DOHH2 (cell line): ENCODE data around the gene GPATCH4.

Experiments
- H3F3A ChIP-seq: fragments of 200-600 bp; sonication (generic), shearing (Covaris generic); 2 replicates; pipeline ENCODE4 v1.6.0; 2016; ENCODE audit warnings: antibody characterized with exemption, mild to moderate bottlenecking; ENCODE audit not compliant: control insufficient read depth, insufficient read depth
- H3K27ac ChIP-seq: fragments of 200-600 bp; sonication (generic); 2 replicates; pipeline ENCODE4 v1.5.1; 2014; ENCODE audit warnings: low read depth, mild to moderate bottlenecking, low read length, moderate library complexity
- H3K27me3 ChIP-seq: fragments of 200-600 bp; sonication (generic); 2 replicates; pipeline ENCODE4 v1.6.1; 2014; ENCODE audit warnings: mild to moderate bottlenecking, low read length, mixed read lengths; ENCODE audit not compliant: control insufficient read depth
- H3K36me3 ChIP-seq: fragments of 200-600 bp; sonication (generic); 2 replicates; pipeline ENCODE4 v1.6.1; 2014; ENCODE audit warnings: mild to moderate bottlenecking, low read length, moderate library complexity, mixed read lengths; ENCODE audit not compliant: control insufficient read depth
- H3K4me1 ChIP-seq: fragments of 200-600 bp; sonication (generic); 2 replicates; pipeline ENCODE4 v1.6.1; 2014; ENCODE audit warnings: mild to moderate bottlenecking, low read length, mixed read lengths; ENCODE audit not compliant: control insufficient read depth
- H3K4me2 ChIP-seq: fragments of 200-600 bp; sonication (generic); 2 replicates; pipeline ENCODE4 v1.6.0; 2014; ENCODE audit warnings: mild to moderate bottlenecking, low read length, moderate library complexity
- H3K4me3 ChIP-seq: fragments of 200-600 bp; sonication (generic); 2 replicates; pipeline ENCODE4 v1.5.1; 2014; ENCODE audit warnings: mild to moderate bottlenecking, low read length, mixed read lengths
- H3K79me2 ChIP-seq: fragments of 200-600 bp; sonication (generic); 2 replicates; pipeline ENCODE4 v1.6.1; 2014; ENCODE audit warnings: mild to moderate bottlenecking, low read length, mixed read lengths; ENCODE audit not compliant: control insufficient read depth
- H3K9me2 ChIP-seq: fragments of 200-600 bp; sonication (generic); replicated peaks from 2 replicates; pipeline ENCODE4 v1.6.1; 2014; ENCODE audit warnings: mild to moderate bottlenecking, low read length, mixed read lengths; ENCODE audit not compliant: control insufficient read depth
- H3K9me3 ChIP-seq: fragments of 200-600 bp; sonication (generic); 2 replicates; pipeline ENCODE4 v1.6.1; 2014; ENCODE audit warnings: antibody characterized with exemption, low read length, mixed read lengths; ENCODE audit not compliant: control insufficient read depth, insufficient read depth
- H4K20me1 ChIP-seq: fragments of 200-600 bp; sonication (generic); 2 replicates; pipeline ENCODE4 v1.6.0; 2014; ENCODE audit warnings: low read depth, mild to moderate bottlenecking, antibody characterized with exemption, low read length, moderate library complexity; ENCODE audit not compliant: control insufficient read depth, insufficient read depth
- CTCF ChIP-seq: fragments of 200-600 bp; sonication (generic); IDR thresholded peaks from one replicate; pipeline ENCODE4 v1.5.1; 2014; ENCODE audit warnings: antibody characterized with exemption, mild to moderate bottlenecking, low read depth, low read length; ENCODE audit not compliant: poor library complexity, severe bottlenecking
- EZH2phosphoT487 ChIP-seq: fragments of 200-600 bp; sonication (generic); IDR thresholded peaks from 2 replicates; pipeline ENCODE4 v1.6.1; 2017; ENCODE audit warnings: borderline replicate concordance, mild to moderate bottlenecking, antibody characterized with exemption, low read length, moderate library complexity, mixed read lengths

GPATCH4 gene

GRCh38 chr1:156592910-156593660 lies 8.2 kb downstream of the GPATCH4 start:
- peak overlapping the region; percentile 93 for H3K4me2 ChIP-seq
- peak overlapping the region; percentile 95 for H3K4me3 ChIP-seq
- no peaks in the 10 kb centered on the region for H3K9me3 ChIP-seq
- H4K20me1 ChIP-seq, result no peaks in the 10 kb centered on the region
- H3K36me3 ChIP-seq, result peaks cover 64% of the 10 kb centered on the region
- no peaks in the 10 kb centered on the region for H3K9me2 ChIP-seq
- H3F3A ChIP-seq, result peaks cover 43% of the 10 kb centered on the region
- H3K27me3 ChIP-seq, result no peaks in the 10 kb centered on the region
- H3K4me1 ChIP-seq, result peaks cover 26% of the 10 kb centered on the region
- H3K79me2 ChIP-seq, result peaks cover 31% of the 10 kb centered on the region
- 0 out of 2 replicates have a peak overlapping the region, but pooled peaks have one; percentile 54 for H3K27ac ChIP-seq
- TF ChIP-seq EZH2phosphoT487, result no peak
- TF ChIP-seq CTCF, result no peak

- H3K4me2 ChIP-seq, result peak overlapping the region; percentile 93
- peaks cover 57% of the 10 kb centered on the region for H3K36me3 ChIP-seq
- H3K27ac ChIP-seq, result peak overlapping the region; percentile 54
- H3K79me2 ChIP-seq, result peaks cover 26% of the 10 kb centered on the region
- TF ChIP-seq CTCF (no peak), EZH2phosphoT487 (no peak)
- no peaks in the 10 kb centered on the region for H3K9me2 ChIP-seq
- H3K4me3 ChIP-seq, result peak overlapping the region; percentile 95
- H4K20me1 ChIP-seq, result no peaks in the 10 kb centered on the region
- no peaks in the 10 kb centered on the region for H3K9me3 ChIP-seq
- H3F3A ChIP-seq, result peaks cover 43% of the 10 kb centered on the region
- H3K4me1 ChIP-seq, result peaks cover 26% of the 10 kb centered on the region
- no peaks in the 10 kb centered on the region for H3K27me3 ChIP-seq
Observed at GRCh38 chr1:156592158-156592909, 8.9 kb downstream of the GPATCH4 start.

- Histone ChIP-seq H3K27me3 (no peaks in the 10 kb centered on the region), H3K4me1 (peaks cover 26% of the 10 kb centered on the region), H3K4me2 (peak within 1 kb of the TSS; percentile 93), H3K79me2 (peaks cover 23% of the 10 kb centered on the region), H3K27ac (peak within 1 kb of the TSS; percentile 54), H3K9me2 (no peaks in the 10 kb centered on the region), H3K9me3 (no peaks in the 10 kb centered on the region), H4K20me1 (no peaks in the 10 kb centered on the region), H3K36me3 (peaks cover 49% of the 10 kb centered on the region), H3F3A (peaks cover 37% of the 10 kb centered on the region), H3K4me3 (peak within 1 kb of the TSS; percentile 95)
- no peak for TF ChIP-seq CTCF
- no peak for TF ChIP-seq EZH2phosphoT487
Observed at GRCh38 chr1:156591432-156592157, 9.7 kb downstream of the GPATCH4 start, which contains the start of gene NAXE. Gene NAXE, plus strand, starts transcription at chr1:156591776. Its CDS starts 29 bp downstream, at chr1:156591805.
